ENCODE data around the gene CBFA2T3.

DNA sequence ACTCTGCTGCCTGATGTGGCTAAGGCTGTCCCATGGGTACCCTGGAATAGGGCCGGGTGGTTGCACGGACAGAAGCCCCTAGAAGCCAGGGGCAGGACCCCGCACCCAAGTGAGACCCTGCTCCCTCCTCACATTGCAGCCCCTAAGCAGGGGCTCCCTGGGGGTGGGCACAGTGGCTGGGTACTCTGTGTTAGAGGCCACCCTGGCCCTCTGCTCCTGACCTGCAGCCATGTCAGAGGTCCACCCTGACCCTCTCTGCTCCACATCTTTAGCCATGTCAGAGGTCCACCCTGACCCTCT, 2.1 kb downstream of the CBFA2T3 start:
- TF ChIP-seq, protein P1, sequence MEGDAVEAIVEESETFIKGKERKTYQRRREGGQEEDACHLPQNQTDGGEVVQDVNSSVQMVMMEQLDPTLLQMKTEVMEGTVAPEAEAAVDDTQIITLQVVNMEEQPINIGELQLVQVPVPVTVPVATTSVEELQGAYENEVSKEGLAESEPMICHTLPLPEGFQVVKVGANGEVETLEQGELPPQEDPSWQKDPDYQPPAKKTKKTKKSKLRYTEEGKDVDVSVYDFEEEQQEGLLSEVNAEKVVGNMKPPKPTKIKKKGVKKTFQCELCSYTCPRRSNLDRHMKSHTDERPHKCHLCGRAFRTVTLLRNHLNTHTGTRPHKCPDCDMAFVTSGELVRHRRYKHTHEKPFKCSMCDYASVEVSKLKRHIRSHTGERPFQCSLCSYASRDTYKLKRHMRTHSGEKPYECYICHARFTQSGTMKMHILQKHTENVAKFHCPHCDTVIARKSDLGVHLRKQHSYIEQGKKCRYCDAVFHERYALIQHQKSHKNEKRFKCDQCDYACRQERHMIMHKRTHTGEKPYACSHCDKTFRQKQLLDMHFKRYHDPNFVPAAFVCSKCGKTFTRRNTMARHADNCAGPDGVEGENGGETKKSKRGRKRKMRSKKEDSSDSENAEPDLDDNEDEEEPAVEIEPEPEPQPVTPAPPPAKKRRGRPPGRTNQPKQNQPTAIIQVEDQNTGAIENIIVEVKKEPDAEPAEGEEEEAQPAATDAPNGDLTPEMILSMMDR (IDR thresholded peaks at IDR 0.05) = no peak
- TF ChIP-seq, protein P2, sequence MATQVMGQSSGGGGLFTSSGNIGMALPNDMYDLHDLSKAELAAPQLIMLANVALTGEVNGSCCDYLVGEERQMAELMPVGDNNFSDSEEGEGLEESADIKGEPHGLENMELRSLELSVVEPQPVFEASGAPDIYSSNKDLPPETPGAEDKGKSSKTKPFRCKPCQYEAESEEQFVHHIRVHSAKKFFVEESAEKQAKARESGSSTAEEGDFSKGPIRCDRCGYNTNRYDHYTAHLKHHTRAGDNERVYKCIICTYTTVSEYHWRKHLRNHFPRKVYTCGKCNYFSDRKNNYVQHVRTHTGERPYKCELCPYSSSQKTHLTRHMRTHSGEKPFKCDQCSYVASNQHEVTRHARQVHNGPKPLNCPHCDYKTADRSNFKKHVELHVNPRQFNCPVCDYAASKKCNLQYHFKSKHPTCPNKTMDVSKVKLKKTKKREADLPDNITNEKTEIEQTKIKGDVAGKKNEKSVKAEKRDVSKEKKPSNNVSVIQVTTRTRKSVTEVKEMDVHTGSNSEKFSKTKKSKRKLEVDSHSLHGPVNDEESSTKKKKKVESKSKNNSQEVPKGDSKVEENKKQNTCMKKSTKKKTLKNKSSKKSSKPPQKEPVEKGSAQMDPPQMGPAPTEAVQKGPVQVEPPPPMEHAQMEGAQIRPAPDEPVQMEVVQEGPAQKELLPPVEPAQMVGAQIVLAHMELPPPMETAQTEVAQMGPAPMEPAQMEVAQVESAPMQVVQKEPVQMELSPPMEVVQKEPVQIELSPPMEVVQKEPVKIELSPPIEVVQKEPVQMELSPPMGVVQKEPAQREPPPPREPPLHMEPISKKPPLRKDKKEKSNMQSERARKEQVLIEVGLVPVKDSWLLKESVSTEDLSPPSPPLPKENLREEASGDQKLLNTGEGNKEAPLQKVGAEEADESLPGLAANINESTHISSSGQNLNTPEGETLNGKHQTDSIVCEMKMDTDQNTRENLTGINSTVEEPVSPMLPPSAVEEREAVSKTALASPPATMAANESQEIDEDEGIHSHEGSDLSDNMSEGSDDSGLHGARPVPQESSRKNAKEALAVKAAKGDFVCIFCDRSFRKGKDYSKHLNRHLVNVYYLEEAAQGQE (IDR thresholded peaks at IDR 0.05; ENCODE audit: insufficient read depth in 1 of 2, low read depth in 2 of 2, low read length in 1 of 2) = no peak
- TF ChIP-seq POLR2AphosphoS5 (IDR thresholded peaks at IDR 0.05; ENCODE audit: low read depth, low read length) = no peak
